GM20431 (cell line): Measurements from ENCODE around the gene NKAIN2.

Experiments used
- in situ Hi-C: fragments of 300-500 bp; cut with MseI, MboI; formaldehyde crosslinking; loops from one replicate; pipeline ENCODE4 v1.15.0; 2020; ENCODE audit warnings: low sequenced_read_pairs; ENCODE audit not compliant: unreplicated experiment

Gene NKAIN2

DNA sequence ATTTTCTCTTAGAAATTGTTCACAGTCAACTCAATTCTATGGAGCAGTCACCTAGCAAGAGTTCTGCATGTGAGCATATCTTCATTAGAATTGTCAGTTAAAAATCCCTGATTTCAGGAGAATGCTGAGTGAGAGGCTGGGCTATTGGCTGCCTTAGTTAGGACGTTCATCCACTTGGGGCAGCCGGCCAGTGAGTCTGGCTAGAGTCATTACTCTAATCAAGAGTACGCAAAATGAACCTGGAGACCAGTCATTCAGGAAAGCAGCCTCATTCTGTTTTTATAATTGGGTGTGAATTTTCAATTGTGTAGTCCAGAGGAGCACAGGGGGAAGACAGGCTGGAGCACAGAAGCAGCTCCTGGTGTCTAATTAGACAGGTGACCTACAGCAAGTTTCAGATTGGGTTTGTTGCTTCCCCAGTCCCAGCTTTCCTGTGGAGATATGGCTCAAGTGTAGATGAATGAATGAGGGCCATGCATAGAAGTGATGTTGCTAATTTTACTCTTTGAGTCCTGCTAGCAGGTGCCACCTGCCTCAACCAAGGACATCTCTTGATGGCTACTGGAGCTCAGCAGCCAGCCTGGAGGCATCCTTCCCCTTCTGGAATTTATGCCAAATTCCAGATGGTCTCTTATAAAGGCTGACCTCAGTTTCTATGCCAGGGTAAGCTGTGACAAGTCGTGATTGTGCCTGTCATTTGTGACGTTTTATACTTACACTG is 265.7 kb downstream of the NKAIN2 start:
- in situ Hi-C loops, result no loop called here

DNA sequence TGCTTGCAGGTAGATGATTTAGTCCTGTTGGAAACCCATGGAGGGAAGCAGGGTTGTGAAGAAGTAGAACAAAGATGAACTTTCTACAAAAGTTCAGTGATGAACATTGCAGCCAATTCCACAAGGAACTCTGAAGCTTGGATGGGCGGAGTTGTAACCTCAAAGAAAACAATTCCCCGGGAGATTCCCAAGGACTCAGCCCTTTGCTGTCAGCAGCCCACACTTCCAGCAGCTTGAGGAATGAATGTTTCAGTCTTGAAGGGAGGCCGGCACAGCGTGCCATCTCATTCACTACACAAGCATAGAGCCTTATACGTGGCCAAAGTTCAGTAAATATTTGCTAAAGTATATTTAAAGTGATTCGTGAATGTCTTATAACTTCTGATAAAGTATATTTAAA is 269.4 kb downstream of the NKAIN2 start:
- in situ Hi-C loops, result no loop called here

DNA sequence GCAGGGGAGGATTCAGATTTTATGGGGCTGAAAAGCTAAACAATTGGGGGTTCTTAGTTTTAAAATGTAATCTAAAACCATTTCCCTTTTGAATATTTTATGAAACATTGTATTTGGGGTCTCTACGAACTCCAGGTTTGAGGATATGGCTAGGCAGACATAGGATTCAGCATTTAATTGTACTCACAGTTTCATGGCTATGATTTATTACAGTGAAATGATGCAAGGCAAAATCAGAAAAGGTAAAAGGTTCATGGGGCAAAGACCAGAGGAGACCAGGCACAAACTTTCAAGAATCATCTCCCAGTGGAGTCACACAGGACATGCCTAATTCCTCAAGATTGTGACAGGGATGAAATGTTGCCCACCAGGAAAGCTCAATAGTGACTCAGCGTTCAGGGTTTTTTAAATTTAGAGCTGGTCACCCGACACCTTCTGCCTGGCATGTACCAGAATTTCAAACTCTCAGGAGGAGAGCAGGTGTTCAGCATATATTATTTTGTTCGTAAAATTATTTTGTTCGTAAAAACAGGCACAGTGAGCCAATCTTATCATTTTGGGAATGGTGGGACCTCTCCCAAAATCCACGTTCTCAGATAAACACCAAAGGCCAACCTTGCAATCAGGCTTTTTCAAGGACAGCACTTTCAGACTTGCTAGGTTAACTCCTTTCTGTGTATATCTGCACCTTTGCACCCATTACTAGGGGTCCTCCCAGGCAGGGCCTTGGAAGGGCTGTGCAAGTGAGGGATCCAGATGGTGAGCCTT is 270.3 kb downstream of the NKAIN2 start:
- in situ Hi-C loops, result no loop called here

DNA sequence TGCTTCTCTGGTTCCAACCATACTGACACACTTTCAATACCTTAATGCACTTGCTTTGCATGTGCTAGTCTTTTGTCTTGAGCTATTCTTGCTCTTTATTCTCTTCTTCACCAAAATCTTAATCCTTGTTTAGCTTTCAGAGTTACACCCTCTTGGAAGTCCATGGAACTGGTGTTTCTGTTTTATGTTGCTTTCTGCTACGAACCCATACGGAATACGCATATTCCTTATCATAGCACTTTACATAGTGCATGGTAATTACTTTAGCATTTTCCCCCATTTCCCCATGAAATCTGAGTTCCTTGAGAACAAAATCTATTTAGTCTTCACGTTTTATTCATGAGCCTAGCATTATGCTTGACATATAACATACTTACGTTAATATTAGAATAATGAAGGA is 270.9 kb downstream of the NKAIN2 start:
- in situ Hi-C loops, result no loop called here

DNA sequence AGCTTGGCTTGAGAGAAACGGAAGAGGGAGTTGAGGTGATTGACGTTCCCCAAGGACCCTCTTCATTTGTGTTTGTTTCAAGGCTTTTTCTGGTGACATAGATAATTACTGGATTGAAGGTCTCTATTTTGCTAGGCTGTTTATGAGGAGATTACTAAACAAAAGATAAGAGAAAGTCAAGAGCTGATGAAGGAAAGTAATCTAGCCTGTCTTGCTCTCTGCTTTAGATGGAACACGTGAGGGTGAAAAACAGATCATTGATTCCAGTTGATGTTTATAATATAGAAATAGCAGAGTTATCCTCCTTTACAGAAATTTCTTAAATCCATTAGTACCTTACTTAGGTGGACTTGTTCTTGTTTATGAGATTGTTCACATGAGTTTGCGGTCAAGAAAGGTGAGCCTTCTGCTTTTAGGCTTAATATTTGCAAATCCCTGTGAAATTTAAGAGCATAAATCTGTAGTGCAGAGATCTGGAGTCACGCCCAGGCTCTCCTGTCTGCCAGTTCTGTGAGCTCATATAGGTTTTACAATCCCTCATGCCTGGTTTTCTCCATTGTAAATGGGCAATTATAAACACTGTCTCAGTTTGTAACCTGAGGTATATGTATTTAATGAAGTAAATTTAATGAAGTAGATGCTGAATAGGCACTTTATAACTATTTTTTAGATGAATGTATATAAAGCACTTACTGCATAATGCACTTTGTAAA is 272.8 kb downstream of the NKAIN2 start:
- in situ Hi-C loops, result no loop called here

DNA sequence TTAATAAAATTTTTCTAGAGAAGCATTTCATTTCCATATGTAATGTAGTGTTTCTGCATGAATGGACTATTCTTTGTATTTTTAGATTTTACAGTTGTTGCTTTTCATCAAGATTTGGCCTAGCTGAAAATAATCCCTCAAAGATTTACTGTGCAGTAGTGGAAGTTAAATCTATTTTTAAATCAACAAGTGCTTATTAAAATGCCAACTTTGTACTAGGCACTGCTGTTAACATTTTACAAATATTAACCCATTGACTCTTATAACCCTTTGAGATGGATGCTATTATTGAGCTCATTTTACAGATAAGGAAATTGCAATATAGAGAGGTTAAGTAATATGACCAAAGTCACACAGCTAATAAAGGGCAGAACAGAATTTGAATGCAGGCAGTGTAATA is 274.5 kb downstream of the NKAIN2 start:
- in situ Hi-C loops, result no loop called here

DNA sequence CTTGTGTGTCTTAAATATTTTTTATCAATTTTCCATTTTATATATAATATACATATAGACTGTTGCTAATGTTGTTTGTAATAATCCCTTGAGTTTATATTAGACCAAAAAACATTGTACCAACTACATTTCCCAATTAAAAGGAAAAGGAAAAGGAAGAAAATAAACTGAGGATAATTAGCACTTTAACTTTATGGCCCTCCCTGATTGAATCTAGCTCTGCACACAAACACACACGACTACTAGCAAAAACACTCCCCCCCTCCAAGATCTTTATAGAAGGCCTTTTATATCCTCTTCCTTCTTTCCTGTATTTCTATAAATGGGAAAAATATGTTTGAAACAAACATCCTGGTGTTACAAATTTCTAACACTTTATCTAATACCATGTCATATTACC is 276.8 kb downstream of the NKAIN2 start:
- in situ Hi-C loops, result no loop called here

DNA sequence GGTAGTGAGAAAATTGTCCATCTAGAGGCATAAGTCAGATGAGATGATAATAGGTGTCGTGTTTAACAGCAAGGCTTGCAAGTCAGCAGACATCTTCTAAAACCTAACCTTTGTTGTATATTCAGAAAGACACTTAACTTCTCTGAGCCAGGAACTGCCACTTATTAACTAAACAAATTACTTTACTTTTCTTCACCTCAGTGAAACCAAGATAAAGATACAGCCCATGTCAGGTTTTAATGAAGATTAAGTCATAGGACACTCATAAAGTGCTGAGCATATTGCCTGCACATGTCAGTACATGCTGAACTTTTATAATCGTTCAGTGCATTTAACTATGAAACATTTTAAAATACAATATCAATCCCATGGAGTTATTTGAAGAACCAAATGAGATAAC is 286.8 kb downstream of the NKAIN2 start:
- in situ Hi-C loops, result no loop called here

DNA sequence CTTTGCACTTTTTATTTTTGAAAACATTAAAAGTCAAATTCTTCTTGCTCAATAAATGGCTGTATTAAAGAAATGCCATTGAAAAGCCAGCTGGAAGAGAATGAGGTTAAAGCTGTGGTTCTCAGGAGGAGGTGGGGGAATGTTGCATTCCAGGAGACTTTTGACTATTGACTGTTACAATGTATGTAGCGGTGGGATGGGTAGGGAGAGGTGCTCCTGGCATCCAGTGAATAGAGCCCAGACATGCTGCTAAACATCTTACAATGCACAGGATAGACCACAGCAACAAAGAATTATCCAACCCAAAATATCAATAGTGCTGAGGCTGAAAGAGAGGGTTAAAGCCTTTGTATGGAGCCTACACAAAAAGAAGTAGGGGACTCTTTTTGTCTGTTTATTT is 295.9 kb downstream of the NKAIN2 start:
- in situ Hi-C loops, result no loop called here

DNA sequence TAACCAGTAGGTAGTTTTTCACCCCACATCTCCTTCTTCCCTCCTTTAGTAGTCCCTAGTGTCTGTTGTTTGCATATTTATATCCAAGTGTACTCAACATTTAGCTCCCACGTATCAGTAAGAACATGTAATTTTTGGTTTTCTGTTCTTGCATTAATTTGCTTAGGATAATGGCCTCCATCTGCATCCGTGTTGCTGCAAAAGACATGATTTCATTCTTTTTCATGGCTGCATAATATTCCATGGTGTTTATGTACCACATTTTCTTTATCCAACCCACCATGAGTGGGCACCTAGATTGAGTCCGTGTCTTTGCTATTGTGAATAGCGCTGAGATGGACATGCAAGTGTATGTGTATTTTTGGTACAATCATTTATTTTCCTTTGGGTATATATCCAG is 306.8 kb downstream of the NKAIN2 start:
- in situ Hi-C loops, result no loop called here

DNA sequence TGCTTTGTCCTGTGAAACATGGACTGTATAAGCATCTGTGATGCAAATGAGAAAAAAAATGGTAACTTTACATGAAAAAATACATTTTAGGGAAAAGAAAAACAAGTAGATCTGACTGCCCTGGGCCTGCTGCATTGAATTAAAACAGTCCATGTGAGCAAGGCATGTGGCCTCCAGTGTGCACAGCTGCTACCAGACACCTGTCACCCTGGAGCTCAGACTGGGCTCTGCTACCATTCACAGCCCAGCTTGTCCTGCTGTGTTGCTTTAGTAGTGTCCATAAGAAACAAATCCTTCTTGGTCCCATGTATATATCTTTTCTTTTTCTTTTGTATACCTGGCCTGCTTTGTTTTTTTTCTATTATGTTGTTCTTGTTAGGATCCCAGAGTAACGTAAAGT is 315.9 kb downstream of the NKAIN2 start:
- in situ Hi-C loops, result no loop called here

DNA sequence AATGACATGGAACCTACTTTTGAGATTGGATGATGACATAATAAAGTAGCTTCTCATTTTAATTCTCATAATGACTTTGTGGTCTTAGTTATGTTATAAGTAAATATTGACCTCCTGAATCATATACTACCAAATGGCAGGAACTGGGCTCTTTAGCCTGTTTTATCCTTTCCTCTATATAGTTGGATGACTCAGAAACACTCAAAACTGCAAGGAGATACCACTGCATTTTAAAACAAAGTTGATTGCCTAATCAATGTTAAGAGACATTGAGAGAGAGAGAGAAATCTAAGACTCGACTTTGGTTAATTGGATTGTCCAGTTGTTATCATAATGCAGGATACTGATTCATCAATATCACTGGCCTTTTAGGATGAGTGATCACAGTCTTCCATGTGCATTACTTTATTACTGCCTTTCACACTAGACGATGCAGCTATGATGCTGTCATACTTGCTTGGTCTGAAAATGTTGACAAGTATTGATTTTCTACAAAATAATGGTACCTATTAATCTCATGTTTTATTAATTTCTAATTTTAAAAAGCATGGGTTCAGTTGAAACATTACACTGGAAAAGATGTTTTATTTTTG is 320.0 kb downstream of the NKAIN2 start:
- in situ Hi-C loops, result no loop called here

DNA sequence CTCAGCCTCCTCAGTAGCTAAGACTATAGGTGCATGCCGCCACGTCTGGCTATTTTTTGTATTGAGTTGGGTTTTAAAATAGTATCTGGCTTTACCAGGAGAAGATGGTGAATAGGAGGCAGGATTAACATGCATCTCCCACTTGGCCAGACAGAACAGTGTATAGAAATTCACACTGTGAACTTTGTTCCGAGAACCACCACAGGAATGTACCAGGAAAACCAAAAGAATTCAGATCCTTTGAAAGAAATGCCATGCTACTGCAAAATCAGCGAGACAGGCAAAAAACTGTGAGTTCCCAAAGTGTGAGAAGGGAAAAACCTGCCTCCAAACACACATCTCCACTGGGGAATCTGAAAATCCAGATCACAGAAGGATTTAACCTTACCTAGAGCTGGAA is 327.6 kb downstream of the NKAIN2 start:
- in situ Hi-C loops, result no loop called here

DNA sequence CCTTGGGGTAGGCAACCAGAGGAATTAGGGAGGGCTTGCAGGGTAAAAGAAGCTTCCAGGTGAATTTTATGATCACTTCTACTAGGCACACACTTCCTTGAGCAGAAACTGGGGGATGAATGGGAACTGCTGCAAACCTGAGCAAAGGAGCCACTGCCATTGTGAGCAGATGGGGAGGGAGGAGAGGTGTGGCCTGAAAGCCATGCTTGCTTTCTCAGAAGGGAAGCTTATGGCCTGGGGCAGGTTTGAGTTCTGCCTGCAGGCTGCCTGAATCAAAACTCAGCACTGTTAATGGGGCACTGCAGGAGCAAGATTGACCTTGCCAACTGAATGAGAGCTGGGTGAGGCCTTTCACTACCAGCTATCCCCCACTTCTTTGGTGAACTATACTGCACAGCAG is 328.1 kb downstream of the NKAIN2 start:
- in situ Hi-C loops, result no loop called here

DNA sequence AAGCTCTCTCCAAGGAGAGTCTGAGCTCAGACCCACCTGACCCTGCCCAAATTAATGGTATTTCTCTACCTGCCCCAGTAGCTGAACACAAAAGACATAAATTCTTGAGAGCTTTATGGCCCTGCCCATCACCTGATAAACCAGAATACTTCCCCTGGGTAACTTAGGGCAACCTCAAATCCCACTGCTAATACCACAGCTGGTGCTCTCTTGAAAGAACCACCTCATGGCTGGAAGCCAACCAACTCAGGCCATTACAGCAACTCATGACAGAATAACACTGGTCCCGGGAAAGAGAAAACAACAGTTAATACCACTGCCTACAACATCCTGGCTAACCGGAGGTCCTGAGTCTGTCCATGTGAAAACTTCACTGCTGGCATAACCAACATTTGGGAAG is 328.6 kb downstream of the NKAIN2 start:
- in situ Hi-C loops, result no loop called here

DNA sequence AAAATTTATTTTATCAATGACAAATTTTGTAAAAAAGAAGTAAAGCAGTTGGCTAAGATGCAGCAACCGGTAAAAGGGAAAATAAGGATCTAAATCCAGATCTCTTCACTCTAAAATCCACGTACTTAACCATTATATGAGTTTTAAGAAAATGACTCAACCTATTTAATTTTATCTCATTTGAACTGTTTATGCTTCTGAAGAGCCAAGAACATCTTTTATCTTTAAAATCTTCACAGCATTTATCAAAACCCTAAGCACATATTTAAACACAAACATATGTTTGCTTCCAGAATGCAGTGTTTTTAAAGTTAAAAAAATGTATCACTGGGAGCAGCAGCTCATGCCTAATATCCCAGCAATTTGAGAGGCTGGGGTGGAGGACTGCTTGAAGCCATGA is 339.2 kb downstream of the NKAIN2 start:
- in situ Hi-C loops, result no loop called here

DNA sequence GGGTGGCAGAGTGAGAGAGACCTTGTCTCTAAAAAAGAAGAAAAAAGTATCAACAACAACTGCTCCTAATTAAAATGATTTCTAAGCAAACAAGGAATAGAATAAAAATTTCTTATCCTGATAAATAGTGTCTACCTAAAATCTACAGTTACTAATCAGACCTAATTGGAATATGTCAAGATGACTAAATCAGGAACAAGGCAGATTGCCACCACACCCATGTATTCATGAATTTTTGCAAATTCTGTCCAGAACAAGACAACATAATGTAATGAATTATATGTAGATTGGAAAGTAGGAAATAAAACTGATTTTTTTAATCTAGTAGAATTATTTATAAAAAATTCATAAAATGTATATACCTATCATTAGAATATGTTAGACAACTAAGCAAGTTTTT is 339.8 kb downstream of the NKAIN2 start:
- in situ Hi-C loops, result no loop called here

DNA sequence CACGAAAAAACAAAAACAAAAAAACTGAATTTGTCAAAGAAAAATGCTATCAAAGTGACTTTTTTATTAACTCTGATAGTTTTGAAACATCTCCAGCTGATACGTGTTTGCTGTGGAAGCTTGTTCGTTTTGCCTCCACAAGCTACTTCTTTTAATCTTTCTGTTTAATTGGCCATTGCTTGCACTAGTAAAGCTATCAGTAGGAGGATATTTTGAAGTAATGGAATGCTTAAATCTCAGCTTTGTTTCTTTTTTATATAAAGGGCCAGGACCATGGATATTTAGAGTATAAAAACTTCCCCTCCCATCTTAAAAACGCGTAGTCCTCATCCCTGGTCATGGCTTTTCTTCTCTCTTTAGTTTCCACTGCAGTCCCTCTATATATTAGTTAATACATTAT is 344.0 kb downstream of the NKAIN2 start:
- in situ Hi-C loops, result no loop called here

DNA sequence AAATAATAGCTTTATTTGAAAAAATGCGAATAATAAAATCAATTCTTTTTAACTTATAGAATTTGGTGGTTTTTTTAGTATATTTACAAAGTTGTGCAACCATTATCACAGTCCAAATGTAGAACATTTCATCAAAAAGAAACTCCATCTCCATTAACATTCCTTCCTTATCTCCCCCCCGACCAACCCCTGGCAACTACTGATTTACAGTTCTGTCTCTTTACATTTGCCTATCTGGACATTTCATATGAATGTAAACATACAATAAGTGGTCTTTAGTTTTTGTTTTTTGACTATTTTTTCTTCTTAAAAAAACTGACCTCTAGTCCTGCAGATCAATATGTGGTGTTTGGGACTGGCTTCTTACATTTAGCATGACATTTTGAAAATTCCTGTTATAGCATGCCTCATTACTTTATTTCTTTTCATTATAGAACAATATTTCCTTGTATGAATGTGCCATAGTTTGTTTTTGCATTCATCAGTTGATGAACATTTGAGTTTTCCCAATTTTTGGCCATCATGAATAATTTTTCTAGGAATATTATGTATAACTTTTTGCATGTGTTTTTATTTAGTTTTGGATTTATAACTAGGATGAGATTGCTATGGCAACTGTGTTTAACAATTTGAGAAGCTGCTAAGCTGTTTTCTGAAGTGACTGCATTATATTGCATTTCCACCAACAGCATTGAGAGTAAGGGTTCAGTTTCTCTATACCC is 344.7 kb downstream of the NKAIN2 start:
- in situ Hi-C loops, result no loop called here

DNA sequence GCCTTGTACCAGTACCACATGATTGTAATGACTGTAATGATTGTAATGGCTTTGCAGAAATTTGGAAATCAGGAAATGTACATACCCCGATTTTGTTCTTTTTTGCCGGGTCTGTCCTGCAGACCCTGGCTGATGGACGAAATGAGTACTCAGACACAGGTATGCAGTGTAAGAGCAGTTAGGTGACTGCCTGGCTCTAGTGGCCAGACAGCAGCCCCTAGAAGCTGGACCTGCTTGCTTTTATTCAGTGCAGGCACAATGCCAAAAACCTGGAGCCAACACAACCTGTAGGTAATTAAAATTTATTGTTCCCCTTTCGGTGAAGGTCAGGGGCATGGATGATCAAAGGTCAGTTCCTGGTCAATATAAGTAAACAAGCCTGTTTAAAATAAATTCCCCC is 346.0 kb downstream of the NKAIN2 start:
- in situ Hi-C loops, result no loop called here
